ENCODE measurements around the gene CPT1C. TPM values are rescaled to one million over a fixed set of nuclear protein-coding genes. Genes with fewer than 3 reads are reported as not detected.
A peak's percentile ranks its signal among the peaks of the same experiment; 100 is the strongest.

Gene CPT1C
- total RNA-seq, 1 experiment from 2014 or later, result 2.0 TPM

- H3K27me3 ChIP-seq (replicated peaks; ENCODE audit: control insufficient read depth, insufficient read depth, low read length), result no peaks in the 10 kb centered on the region
- no TSS peak for BruUV-seq (replicated peaks)
- no peaks in the 10 kb centered on the region for H3K27me3 Mint-ChIP-seq (ENCODE audit: insufficient read depth, unreplicated experiment)
- H3K9me3 Mint-ChIP-seq (ENCODE audit: unreplicated experiment), result no peaks in the 10 kb centered on the region
- no peak for DNase-seq
- peaks cover 10% of the 10 kb centered on the region for H3K4me1 ChIP-seq
- peaks cover 5% of the 10 kb centered on the region for H3K36me3 ChIP-seq (ENCODE audit: control insufficient read depth, insufficient read depth, low read length)
- TF ChIP-seq CTCF (IDR thresholded peaks at IDR 0.05; ENCODE audit: insufficient read depth in 1 of 2, low read depth in 1 of 2, low read length in 1 of 2, severe bottlenecking in 1 of 2, unreplicated experiment in 1 of 2), result no peak
- no peak overlapping the region for H3K4me3 ChIP-seq (ENCODE audit: low read depth, low read length)
- H3K4me1 Mint-ChIP-seq (ENCODE audit: low read depth, unreplicated experiment), result peaks cover 15% of the 10 kb centered on the region
- intact Hi-C loops (cut with micrococcal nuclease; ENCODE audit: unreplicated experiment), result no loop called here
- H3K27ac Mint-ChIP-seq (ENCODE audit: unreplicated experiment), result no peak overlapping the region
- no peak overlapping the region for H3K4me3 Mint-ChIP-seq (ENCODE audit: unreplicated experiment)
- ChIA-PET CTCF (interaction anchor here (1.0 kb wide), 1 partner anchor 102 kb away, joined by 3 read pairs; the partner anchor contains the start of gene NOSIP), POLR2A (no interaction called here)
- no peaks in the 10 kb centered on the region for H3K9me3 ChIP-seq
- peaks cover 87% of the 10 kb centered on the region for H3K36me3 Mint-ChIP-seq (ENCODE audit: insufficient read depth, unreplicated experiment)
Measured at GRCh38 chr19:49682274-49682673, 8.6 kb upstream of the CPT1C start.

GRCh38 chr19:49683814-49684250, 7.1 kb upstream of the CPT1C start:
- H3K27me3 ChIP-seq (replicated peaks; ENCODE audit: control insufficient read depth, insufficient read depth, low read length), result no peaks in the 10 kb centered on the region
- peaks cover 10% of the 10 kb centered on the region for H3K4me1 ChIP-seq
- peaks cover 5% of the 10 kb centered on the region for H3K36me3 ChIP-seq (ENCODE audit: control insufficient read depth, insufficient read depth, low read length)
- no peak overlapping the region for H3K4me3 ChIP-seq (ENCODE audit: low read depth, low read length)
- DNase-seq, result no peak
- ChIA-PET POLR2A (no interaction called here), CTCF (interaction anchor here (0.6 kb wide), 2 partner anchors 40 to 168 kb away, joined by 3 read pairs; no protein-coding TSS in a partner anchor)
- H3K4me3 Mint-ChIP-seq (ENCODE audit: unreplicated experiment), result no peak overlapping the region
- intact Hi-C loops (cut with micrococcal nuclease; ENCODE audit: unreplicated experiment), result no loop called here
- H3K9me3 ChIP-seq, result no peaks in the 10 kb centered on the region
- H3K27ac Mint-ChIP-seq (ENCODE audit: unreplicated experiment), result peak overlapping the region; percentile 49
- no peak for TF ChIP-seq CTCF (IDR thresholded peaks at IDR 0.05; ENCODE audit: insufficient read depth in 1 of 2, low read depth in 1 of 2, low read length in 1 of 2, severe bottlenecking in 1 of 2, unreplicated experiment in 1 of 2)
- BruUV-seq (replicated peaks), result no TSS peak
- H3K4me1 Mint-ChIP-seq (ENCODE audit: low read depth, unreplicated experiment), result peaks cover 15% of the 10 kb centered on the region
- no peaks in the 10 kb centered on the region for H3K27me3 Mint-ChIP-seq (ENCODE audit: insufficient read depth, unreplicated experiment)
- no peaks in the 10 kb centered on the region for H3K9me3 Mint-ChIP-seq (ENCODE audit: unreplicated experiment)
- peaks cover 91% of the 10 kb centered on the region for H3K36me3 Mint-ChIP-seq (ENCODE audit: insufficient read depth, unreplicated experiment)

GRCh38 chr19:49684251-49684982, 6.5 kb upstream of the CPT1C start:
- Mint-ChIP-seq H3K27me3 (ENCODE audit: insufficient read depth, unreplicated experiment) (no peaks in the 10 kb centered on the region), H3K36me3 (ENCODE audit: insufficient read depth, unreplicated experiment) (peaks cover 97% of the 10 kb centered on the region), H3K27ac (ENCODE audit: unreplicated experiment) (peak overlapping the region; percentile 49), H3K4me3 (ENCODE audit: unreplicated experiment) (no peak overlapping the region), H3K9me3 (ENCODE audit: unreplicated experiment) (no peaks in the 10 kb centered on the region), H3K4me1 (ENCODE audit: low read depth, unreplicated experiment) (peaks cover 15% of the 10 kb centered on the region)
- H3K36me3 ChIP-seq (ENCODE audit: control insufficient read depth, insufficient read depth, low read length), result peaks cover 5% of the 10 kb centered on the region
- peaks cover 10% of the 10 kb centered on the region for H3K4me1 ChIP-seq
- intact Hi-C loops (cut with micrococcal nuclease; ENCODE audit: unreplicated experiment), result no loop called here
- no peaks in the 10 kb centered on the region for H3K9me3 ChIP-seq
- no peak overlapping the region for H3K4me3 ChIP-seq (ENCODE audit: low read depth, low read length)
- H3K27me3 ChIP-seq (replicated peaks; ENCODE audit: control insufficient read depth, insufficient read depth, low read length), result no peaks in the 10 kb centered on the region
- peak; percentile 47 to 54 for TF ChIP-seq CTCF (IDR thresholded peaks at IDR 0.05; ENCODE audit: insufficient read depth in 1 of 2, low read depth in 1 of 2, low read length in 1 of 2, severe bottlenecking in 1 of 2, unreplicated experiment in 1 of 2)
- CTCF ChIA-PET, result interaction anchor here (0.6 kb wide), 2 partner anchors 40 to 168 kb away, joined by 3 read pairs; no protein-coding TSS in a partner anchor
- BruUV-seq (replicated peaks), result no TSS peak
- POLR2A ChIA-PET, result interaction anchor here (0.6 kb wide), 2 partner anchors 20 to 82 kb away, joined by 5 to 10 read pairs; partner anchors contain the start of gene AP2A1
- peak in 1 of 2 experiments; percentile 51 for DNase-seq
